Right lobe of liver (tissue), 4 donors: Measurements from ENCODE around the gene ARHGAP22.

Experiments
- POLR2A ChIP-seq: fragments of 450-650 bp; IDR thresholded peaks from one replicate; pipeline ENCODE4 v1.6.1; 2017; ENCODE audit warnings: antibody characterized with exemption, mild to moderate bottlenecking
- TF ChIP-seq, protein P1 (sequence below), 4 donors: fragments of 200-600 bp in 3 of 4; fragments of 450-650 bp in 1 of 4; IDR thresholded peaks; one replicate each; pipeline versions ENCODE4 v1.5.1 to v1.8.0; 2016 to 2022; ENCODE audit warnings: antibody characterized with exemption in 4 of 4, mild to moderate bottlenecking in 2 of 4
- donor health status: DM: no; HTN: no; CAD: no.
- donor health status: DM: no; HTN: no; CAD: no.
- donor health status: DM: no; HTN: yes; CAD: no.

- TF ChIP-seq POLR2A, result no peak
- TF ChIP-seq, protein P1, sequence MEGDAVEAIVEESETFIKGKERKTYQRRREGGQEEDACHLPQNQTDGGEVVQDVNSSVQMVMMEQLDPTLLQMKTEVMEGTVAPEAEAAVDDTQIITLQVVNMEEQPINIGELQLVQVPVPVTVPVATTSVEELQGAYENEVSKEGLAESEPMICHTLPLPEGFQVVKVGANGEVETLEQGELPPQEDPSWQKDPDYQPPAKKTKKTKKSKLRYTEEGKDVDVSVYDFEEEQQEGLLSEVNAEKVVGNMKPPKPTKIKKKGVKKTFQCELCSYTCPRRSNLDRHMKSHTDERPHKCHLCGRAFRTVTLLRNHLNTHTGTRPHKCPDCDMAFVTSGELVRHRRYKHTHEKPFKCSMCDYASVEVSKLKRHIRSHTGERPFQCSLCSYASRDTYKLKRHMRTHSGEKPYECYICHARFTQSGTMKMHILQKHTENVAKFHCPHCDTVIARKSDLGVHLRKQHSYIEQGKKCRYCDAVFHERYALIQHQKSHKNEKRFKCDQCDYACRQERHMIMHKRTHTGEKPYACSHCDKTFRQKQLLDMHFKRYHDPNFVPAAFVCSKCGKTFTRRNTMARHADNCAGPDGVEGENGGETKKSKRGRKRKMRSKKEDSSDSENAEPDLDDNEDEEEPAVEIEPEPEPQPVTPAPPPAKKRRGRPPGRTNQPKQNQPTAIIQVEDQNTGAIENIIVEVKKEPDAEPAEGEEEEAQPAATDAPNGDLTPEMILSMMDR (IDR thresholded peaks at IDR 0.05), result no peak
Measured at GRCh38 chr10:48651839-48652238, 47.0 kb upstream of the ARHGAP22 start.
